Measurements from ENCODE around the gene FAT2.
"Not testable (repeated sequence)": the region's sequence is repeated elsewhere in the genome, so short reads cannot be mapped to it uniquely, and the experiment has no call there.

FAT2 gene

DNA sequence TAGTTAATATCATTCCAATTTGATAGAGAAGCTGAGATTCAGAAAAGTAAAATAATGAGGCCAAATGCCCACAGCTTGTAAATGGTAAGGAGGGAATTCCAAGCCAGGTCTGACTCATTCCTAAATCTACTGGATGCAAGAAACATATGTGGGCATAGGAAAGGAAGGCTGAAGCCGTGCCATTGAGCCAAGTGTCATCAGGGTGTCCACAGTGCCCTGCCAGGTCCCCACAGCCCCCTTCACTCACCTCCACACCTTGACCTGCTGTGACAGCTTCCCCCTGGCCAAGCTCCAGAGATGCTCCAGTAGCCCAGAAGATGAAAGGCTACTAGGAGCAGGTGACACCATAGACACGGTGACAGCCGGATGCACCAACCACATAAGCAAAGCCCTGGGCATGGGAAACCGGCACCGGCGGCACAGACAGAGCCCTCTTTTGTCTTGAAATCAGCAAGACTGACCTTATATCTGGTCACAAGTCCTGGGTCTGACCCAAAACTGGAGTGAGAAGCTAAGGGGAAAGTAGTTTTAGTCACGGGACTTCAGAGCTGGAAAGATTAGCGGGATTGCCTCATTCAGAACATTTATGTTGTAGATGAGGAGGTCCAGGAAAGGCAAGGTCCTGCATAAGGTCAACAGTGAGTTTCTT, 20.1 kb upstream of the FAT2 start:
- no peak for DNase-seq

DNA sequence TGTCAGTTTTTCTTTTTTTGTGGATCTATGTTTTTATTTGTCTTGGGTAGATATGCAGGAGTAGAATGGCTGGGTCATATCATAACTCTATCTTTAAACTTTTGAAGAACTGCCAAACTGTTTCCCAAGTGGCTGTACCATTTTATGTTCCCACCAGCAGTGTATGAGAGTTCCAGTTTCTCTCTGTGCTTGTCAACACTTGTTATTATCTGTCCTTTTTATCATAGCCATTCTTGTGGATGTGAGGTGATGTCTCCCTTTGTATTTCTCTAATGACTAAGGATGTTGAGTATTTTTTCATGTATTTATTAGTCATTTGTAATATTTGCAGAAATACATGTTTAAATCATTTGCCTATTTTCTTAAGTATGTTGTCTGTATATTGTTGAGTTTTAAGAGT, 17.4 kb upstream of the FAT2 start:
- no peak for DNase-seq

DNA sequence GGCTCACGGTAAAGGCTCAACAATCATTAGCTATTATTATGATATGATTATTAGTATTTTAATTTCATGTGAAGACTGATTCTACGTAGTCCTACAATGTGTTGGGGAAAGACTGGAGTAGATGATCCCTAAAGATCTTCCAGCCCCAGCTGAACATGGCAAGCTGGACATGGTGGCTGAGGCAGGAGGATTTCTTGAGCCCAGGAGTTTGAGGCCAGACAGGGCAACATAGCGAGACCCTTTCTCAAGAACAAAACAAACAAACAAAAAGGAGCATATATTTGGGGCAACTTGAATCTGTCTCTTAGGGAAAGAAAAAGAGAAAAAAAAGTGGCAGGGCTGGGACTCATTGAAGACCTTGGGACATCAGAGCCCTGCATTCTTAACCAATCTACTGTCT, 16.2 kb upstream of the FAT2 start:
- no peak for DNase-seq

- no peak for DNase-seq
Measured at GRCh38 chr5:151605559-151605958, 14.4 kb upstream of the FAT2 start.

DNA sequence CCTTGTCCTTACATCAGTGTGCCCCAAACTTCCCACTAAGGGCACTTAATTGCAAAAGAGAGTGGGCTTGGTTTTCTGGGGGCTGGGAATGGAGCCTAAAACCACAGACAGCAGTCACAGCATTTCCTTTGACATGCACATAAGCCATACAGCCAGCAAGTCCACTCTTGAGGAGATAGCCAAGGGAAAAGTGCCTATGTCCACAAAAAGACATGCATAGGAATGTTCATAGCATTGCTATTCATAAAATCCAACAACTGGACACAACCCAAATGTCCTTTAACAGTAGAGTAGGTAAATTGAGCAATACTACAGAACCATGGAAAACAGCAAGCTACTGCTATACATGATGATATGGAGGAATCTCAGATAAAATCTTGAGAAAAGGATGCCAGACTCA, 11.7 kb upstream of the FAT2 start:
- DNase-seq = no peak

- DNase-seq = no peak
Measured at GRCh38 chr5:151601391-151601790, 10.3 kb upstream of the FAT2 start.

- DNase-seq = no peak
Measured at GRCh38 chr5:151600069-151600665, 9.0 kb upstream of the FAT2 start.

DNA sequence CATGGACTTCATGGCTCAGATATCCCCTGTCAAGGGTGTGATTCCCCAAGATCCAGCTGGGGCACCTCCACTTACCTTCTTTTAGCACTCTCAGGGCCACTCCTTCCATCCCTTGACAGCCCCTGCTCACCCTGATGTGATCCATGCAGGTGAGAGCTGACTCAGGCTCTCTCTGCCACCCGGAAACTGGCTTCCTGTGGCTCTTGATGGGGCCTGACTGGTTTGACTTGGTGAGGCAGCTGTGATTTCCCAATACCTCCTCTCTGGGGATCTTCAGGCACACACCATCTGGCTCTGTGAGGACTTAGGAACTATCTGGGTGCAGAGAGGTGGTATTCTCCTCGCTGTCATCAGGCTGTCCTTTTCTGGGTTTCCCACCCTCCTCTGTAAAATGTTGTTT, 7.9 kb upstream of the FAT2 start:
- DNase-seq = no peak

GRCh38 chr5:151598549-151598948, 7.4 kb upstream of the FAT2 start:
- no peak for DNase-seq

- DNase-seq = no peak
Measured at GRCh38 chr5:151597749-151598148, 6.6 kb upstream of the FAT2 start.

- no peak for DNase-seq
Measured at GRCh38 chr5:151596828-151597539, 5.9 kb upstream of the FAT2 start.

GRCh38 chr5:151595411-151595826, 4.3 kb upstream of the FAT2 start:
- DNase-seq = no peak

- peak; percentile 18 for DNase-seq
Measured at GRCh38 chr5:151592855-151593408, 1.8 kb upstream of the FAT2 start.

- DNase-seq = no peak
Measured at GRCh38 chr5:151589878-151590570, 1.1 kb downstream of the FAT2 start.

DNA sequence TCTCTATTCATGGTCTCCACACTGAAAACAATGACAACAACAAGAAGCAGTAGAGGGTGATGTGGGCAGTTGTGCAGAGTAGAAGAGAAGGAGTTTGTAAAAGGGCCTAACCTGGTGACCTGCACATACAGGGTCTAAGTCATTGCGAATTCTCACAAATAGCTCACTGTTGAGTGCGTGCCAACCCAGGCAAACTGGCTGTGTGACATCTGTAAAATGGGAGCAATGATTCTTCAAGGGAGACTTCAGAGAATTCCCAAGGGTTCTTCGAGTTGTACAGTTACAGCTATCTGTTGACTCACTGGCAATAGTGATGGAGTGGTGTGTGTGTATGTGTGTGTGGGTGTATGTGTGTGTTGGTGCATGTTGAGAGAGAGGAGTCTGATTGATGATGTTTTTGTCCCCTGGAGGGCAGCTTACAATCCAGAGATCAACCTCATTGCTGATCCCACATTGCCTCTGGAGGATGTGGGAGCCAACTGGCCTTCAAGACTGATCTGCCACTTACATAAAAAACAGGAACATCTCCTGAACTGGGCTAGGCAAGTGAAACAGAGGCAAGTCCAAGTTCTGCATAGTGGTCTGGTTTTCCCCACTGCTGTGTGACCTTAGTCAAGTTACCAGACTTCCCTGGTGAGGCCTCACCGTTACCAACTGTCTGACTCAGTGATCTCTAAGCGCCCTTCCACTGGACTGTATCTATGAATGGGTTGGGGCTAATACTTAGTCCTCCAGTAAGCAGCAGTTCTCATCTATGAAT, 3.2 kb downstream of the FAT2 start:
- DNase-seq = no peak

DNA sequence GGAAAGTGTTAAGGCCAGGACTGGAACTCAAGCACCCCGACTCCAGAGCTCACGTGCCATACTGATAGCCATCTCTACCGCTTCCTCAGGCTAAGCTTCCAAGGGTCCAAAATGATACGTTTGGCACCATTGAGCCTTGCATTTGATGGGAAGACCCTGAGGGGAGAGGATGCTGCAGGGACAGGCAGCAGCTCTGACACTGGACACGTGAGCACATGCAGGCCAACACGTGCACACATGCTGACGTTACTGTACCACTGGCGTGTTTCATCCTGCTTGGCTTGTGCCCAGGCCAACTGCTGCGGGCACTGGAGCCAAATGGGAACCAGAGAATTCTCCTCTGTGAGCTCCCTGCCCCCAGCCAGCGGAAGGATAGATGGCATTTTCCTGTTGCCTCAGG, 5.2 kb downstream of the FAT2 start:
- no peak for DNase-seq

- not testable (repeated sequence) for DNase-seq
Measured at GRCh38 chr5:151585344-151585743, 5.8 kb downstream of the FAT2 start.

GRCh38 chr5:151584057-151584937, 6.8 kb downstream of the FAT2 start:
- no peak for DNase-seq

GRCh38 chr5:151581812-151582583, 9.1 kb downstream of the FAT2 start:
- no peak for DNase-seq

GRCh38 chr5:151581347-151581746, 9.8 kb downstream of the FAT2 start:
- DNase-seq = no peak

DNA sequence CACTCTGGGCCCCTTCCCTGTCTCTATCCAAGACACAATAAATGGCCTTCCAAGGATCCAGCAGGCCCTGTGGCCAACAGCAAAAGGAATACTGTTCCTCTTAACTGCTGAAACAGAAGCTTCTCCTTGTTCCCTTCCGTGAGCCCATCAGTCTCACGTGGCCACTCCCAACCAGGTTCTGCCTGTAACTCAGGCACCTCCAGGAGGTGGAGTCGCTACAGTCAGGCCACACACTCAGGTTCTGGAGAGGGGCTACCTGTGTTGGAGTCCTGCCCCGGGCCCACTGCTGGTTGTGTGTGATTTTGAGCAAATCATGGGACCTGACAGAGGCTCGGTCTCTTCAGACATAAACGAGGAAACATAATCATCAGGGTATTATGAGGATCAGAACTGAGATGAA, 10.3 kb downstream of the FAT2 start:
- no peak for DNase-seq

Measured in NCI-H1436 (cell line).